H1 (cell line): ENCODE measurements around the gene ABHD2. TPM values are rescaled to one million over a fixed set of nuclear protein-coding genes. Genes with fewer than 3 reads are reported as not detected.

ENCODE experiments used
- CTCF ChIA-PET: fragments of 300-600 bp; sonication (Branson Sonifier 250); formaldehyde crosslinking; loops from one replicate; lab custom pipeline; 2021; ENCODE audit not compliant: partially characterized antibody; lab: Charles Lee
- POLR2A ChIA-PET: fragments of 300-600 bp; sonication (Branson Sonifier 250); formaldehyde crosslinking; loops from one replicate; lab custom pipeline; 2021; ENCODE audit warnings: inconsistent platforms; ENCODE audit not compliant: partially characterized antibody; lab: Charles Lee
- DNase-seq, 2 experiments: peaks; one replicate each; pipeline versions ENCODE4 v3.0.0 to v3.0.0-alpha.2; 2010 to 2022; ENCODE audit warnings: low spot score in 2 of 2, low read depth in 1 of 2, mixed read lengths in 1 of 2
- FAIRE-seq: peaks from 2 replicates; lab custom pipeline; 2011; peaks lifted over from hg19 to GRCh38; lab: Jason Lieb, UNC
- H2AFZ ChIP-seq: 2 replicates; pipeline ENCODE4 v1.8.1; 2012; ENCODE audit warnings: low read length, inconsistent platforms
- H2AK5ac ChIP-seq: 2 replicates; pipeline ENCODE4 v1.6.1; 2013; ENCODE audit warnings: low read depth, low read length
- H2BK120ac ChIP-seq: replicated peaks from 2 replicates; pipeline ENCODE3; 2013; ENCODE audit warnings: low read depth, low read length, inconsistent platforms
- H2BK12ac ChIP-seq: 2 replicates; pipeline ENCODE4 v1.6.1; 2013; ENCODE audit warnings: low read depth, low read length
- H2BK15ac ChIP-seq: 2 replicates; pipeline ENCODE4 v1.6.1; 2013; ENCODE audit warnings: low read length
- H2BK20ac ChIP-seq: 2 replicates; pipeline ENCODE4 v1.6.1; 2013; ENCODE audit warnings: low read length
- H2BK5ac ChIP-seq: 2 replicates; pipeline ENCODE4 v1.6.1; 2013; ENCODE audit warnings: low read depth, low read length
- H3K14ac ChIP-seq: 2 replicates; pipeline ENCODE4 v1.6.1; 2013; ENCODE audit warnings: inconsistent platforms; ENCODE audit not compliant: insufficient read length
- H3K18ac ChIP-seq: 2 replicates; pipeline ENCODE4 v1.6.1; 2013; ENCODE audit warnings: low read length; ENCODE audit errors: extremely low read depth
- H3K23ac ChIP-seq: 2 replicates; pipeline ENCODE4 v1.6.1; 2013; ENCODE audit warnings: inconsistent platforms; ENCODE audit not compliant: insufficient read length
- H3K23me2 ChIP-seq: 2 replicates; pipeline ENCODE4 v1.6.1; 2013; ENCODE audit warnings: low read depth, low read length
- H3K27ac ChIP-seq: 2 replicates; pipeline ENCODE4 v1.6.1; 2011; ENCODE audit warnings: low read depth, low read length, inconsistent platforms
- H3K27me3 ChIP-seq, 4 experiments: replicated peaks in 1 of 4; 1 replicate in 1 of 4; 2 replicates in 3 of 4; pipeline versions ENCODE4 v1.6.1 to v1.8.1; 2011 to 2013; ENCODE audit warnings: low read length in 3 of 4, mild to moderate bottlenecking in 3 of 4, inconsistent platforms in 2 of 4, mixed read lengths in 2 of 4, moderate library complexity in 1 of 4; ENCODE audit not compliant: control insufficient read depth in 3 of 4, insufficient read depth in 3 of 4; ENCODE audit errors: extremely low read depth in 1 of 4
- H3K36me3 ChIP-seq, 4 experiments: 2 replicates each; pipeline versions ENCODE4 v1.6.1 to v1.8.1; 2011 to 2013; ENCODE audit warnings: mild to moderate bottlenecking in 4 of 4, low read length in 3 of 4, moderate library complexity in 2 of 4, control low read depth in 1 of 4, inconsistent platforms in 1 of 4; ENCODE audit not compliant: insufficient read depth in 4 of 4, control insufficient read depth in 2 of 4
- H3K4ac ChIP-seq: replicated peaks from 2 replicates; pipeline ENCODE3; 2013; ENCODE audit warnings: low read length, low read depth, mixed read lengths, inconsistent platforms; ENCODE audit not compliant: insufficient read length
- H3K4me1 ChIP-seq, 4 experiments: replicated peaks in 1 of 4; 1 replicate in 1 of 4; 2 replicates in 3 of 4; pipeline versions ENCODE4 v1.6.1 to v1.8.1; 2011 to 2013; ENCODE audit warnings: low read length in 3 of 4, inconsistent platforms in 2 of 4, mixed read lengths in 1 of 4; ENCODE audit not compliant: insufficient read depth in 4 of 4, control insufficient read depth in 3 of 4
- H3K4me2 ChIP-seq, 2 experiments: 2 replicates each; pipeline versions ENCODE4 v1.6.1 to v1.8.1; 2011 to 2013; ENCODE audit warnings: low read depth in 2 of 2, low read length in 2 of 2, control low read depth in 1 of 2, inconsistent platforms in 1 of 2, mild to moderate bottlenecking in 1 of 2; ENCODE audit not compliant: insufficient read depth in 1 of 2
- H3K4me3 ChIP-seq, 4 experiments: fragments of 200-600, 300-600 bp in 1 of 4; sonication (generic), shearing (Covaris generic), sonication (Bioruptor Twin) in 1 of 4; 2 replicates each; pipeline versions ENCODE4 v1.5.1 to v1.8.1; 2011 to 2016; ENCODE audit warnings: low read length in 4 of 4, low read depth in 3 of 4, control low read depth in 2 of 4, inconsistent platforms in 2 of 4, mild to moderate bottlenecking in 2 of 4, mixed read lengths in 1 of 4, moderate library complexity in 1 of 4; ENCODE audit not compliant: insufficient read depth in 2 of 4; ENCODE audit errors: extremely low read depth in 1 of 4
- H3K56ac ChIP-seq: replicated peaks from 2 replicates; pipeline ENCODE3; 2013; ENCODE audit warnings: low read depth, mild to moderate bottlenecking, mixed read lengths, low read length, inconsistent platforms; ENCODE audit not compliant: insufficient read length
- H3K79me1 ChIP-seq: 2 replicates; pipeline ENCODE4 v1.6.1; 2013; ENCODE audit warnings: low read depth, low read length, control low read depth
- H3K79me2 ChIP-seq, 2 experiments: 2 replicates each; pipeline versions ENCODE4 v1.6.1 to v1.8.1; 2012 to 2013; ENCODE audit warnings: low read length in 2 of 2, mild to moderate bottlenecking in 2 of 2, inconsistent platforms in 1 of 2; ENCODE audit not compliant: insufficient read depth in 2 of 2, control insufficient read depth in 1 of 2
- H3K9ac ChIP-seq, 4 experiments: replicated peaks in 1 of 4; 1 replicate in 1 of 4; 2 replicates in 3 of 4; pipeline versions ENCODE4 v1.6.1 to v1.8.1; 2011 to 2013; ENCODE audit warnings: low read depth in 3 of 4, low read length in 3 of 4, control low read depth in 2 of 4, mild to moderate bottlenecking in 2 of 4, moderate library complexity in 2 of 4, inconsistent platforms in 1 of 4; ENCODE audit errors: extremely low read depth in 1 of 4
- H3K9me3 ChIP-seq, 2 experiments: 2 replicates each; pipeline versions ENCODE4 v1.6.1 to v1.8.1; 2012 to 2013; ENCODE audit warnings: mild to moderate bottlenecking in 2 of 2, moderate library complexity in 2 of 2, control low read depth in 1 of 2, inconsistent platforms in 1 of 2, low read depth in 1 of 2, low read length in 1 of 2, mixed read lengths in 1 of 2; ENCODE audit not compliant: insufficient read depth in 2 of 2
- H4K20me1 ChIP-seq, 2 experiments: replicated peaks in 1 of 2; 2 replicates each; pipeline versions ENCODE3 to v1.8.1; 2011 to 2013; ENCODE audit warnings: inconsistent platforms in 2 of 2, low read length in 2 of 2, mild to moderate bottlenecking in 1 of 2; ENCODE audit not compliant: insufficient read depth in 2 of 2, control insufficient read depth in 1 of 2
- H4K5ac ChIP-seq: 2 replicates; pipeline ENCODE4 v1.6.1; 2013; ENCODE audit warnings: low read length, low read depth, mixed read lengths, inconsistent platforms; ENCODE audit not compliant: insufficient read length
- H4K8ac ChIP-seq: 2 replicates; pipeline ENCODE4 v1.8.0; 2013; ENCODE audit warnings: mild to moderate bottlenecking, moderate library complexity, low read length, inconsistent platforms; ENCODE audit not compliant: insufficient read depth; ENCODE audit errors: extremely low read depth
- H4K91ac ChIP-seq: replicated peaks from 2 replicates; pipeline ENCODE3; 2013; ENCODE audit warnings: low read length, mixed read lengths, inconsistent platforms; ENCODE audit not compliant: insufficient read length
- BACH1 ChIP-seq: IDR thresholded peaks from 2 replicates; pipeline ENCODE4 v1.6.1; 2012; ENCODE audit warnings: low read length, improper control_type of control experiment
- SRF ChIP-seq: IDR thresholded peaks from 2 replicates; pipeline ENCODE4 v1.6.1; 2011; ENCODE audit warnings: mild to moderate bottlenecking, low read depth, low read length, moderate library complexity
- WGBS, 2 experiments: shearing (Covaris generic) in 1 of 2; methylation state at CpG; one replicate each; pipeline versions ENCODE4 v1.1.6 to v1.1.7; 2013 to 2015; ENCODE audit warnings: low lambda C conversion rate in 2 of 2, mixed read lengths in 2 of 2, inconsistent platforms in 1 of 2, low coverage in 1 of 2, missing lambda C conversion rate in 1 of 2; ENCODE audit not compliant: insufficient replicate concordance in 2 of 2, insufficient coverage in 1 of 2, insufficient read length in 1 of 2; ENCODE audit errors: extremely low coverage in 1 of 2, missing lambda C conversion rate in 1 of 2; 5-methylcytosine and 5-hydroxymethylcytosine counted together
- polyA plus RNA-seq, 7 experiments: library from polyadenylated mRNA; depleted of rRNA in 3 of 7; stranded (reverse) in 5 of 7; unstranded in 2 of 7; fragments of >200 nt in 5 of 7; fragments of 200-250 nt in 2 of 7; gene quantifications; 1 replicate in 5 of 7; 2 replicates in 1 of 7; 4 replicates in 1 of 7; pipeline versions ENCODE4 v1.2.1 to v1.2.3, GENCODE V29; 2011 to 2013; ENCODE audit warnings: missing spikeins in 2 of 7, mixed read lengths in 2 of 7
- total RNA-seq: library from RNA; stranded (reverse); fragmentation: NEBNext Ultra II Directional; extraction: Animal tissue kit (Norgen Biotek cat#: 25700); gene quantifications from 2 replicates; pipeline ENCODE4 v1.2.1, GENCODE V29; 2021

The ABHD2 gene
- total and polyA plus RNA-seq, 2 of the 8 experiments (the other 6 are each of a cell fraction or from before 2014, with no cell fraction given), result 9.1 to 23.7 TPM

- H3K9ac ChIP-seq, result no peak overlapping the region
- H2BK15ac ChIP-seq, result no peak overlapping the region
- no peak overlapping the region for H3K18ac ChIP-seq
- H3K23ac ChIP-seq, result no peak overlapping the region
- no peak overlapping the region for H2BK12ac ChIP-seq
- H3K9me3 ChIP-seq, result no peaks in the 10 kb centered on the region
- no peak overlapping the region for H3K56ac ChIP-seq
- CTCF ChIA-PET, result interaction anchor here (0.6 to 3.2 kb wide), 12 partner anchors 9 to 877 kb away, joined by 3 to 9 read pairs (median 3); no protein-coding TSS in a partner anchor
- no peak overlapping the region for H3K4me2 ChIP-seq
- 93% methylated on average over 4 of the region's 4 CpGs; no CpG with 5 or more reads in 1 of the 2 experiments for WGBS, 2 experiments
- H2AK5ac ChIP-seq, result no peak overlapping the region
- H4K8ac ChIP-seq, result no peak overlapping the region
- no peak overlapping the region for H4K91ac ChIP-seq
- H4K5ac ChIP-seq, result no peak overlapping the region
- H4K20me1 ChIP-seq, result no peaks in the 10 kb centered on the region
- no peaks in the 10 kb centered on the region for H3K36me3 ChIP-seq
- H3K27ac ChIP-seq, result no peak overlapping the region
- no peak overlapping the region for H2BK5ac ChIP-seq
- H3K23me2 ChIP-seq, result no peaks in the 10 kb centered on the region
- no peak overlapping the region for H2BK20ac ChIP-seq
- FAIRE-seq (no peak), DNase-seq (no peak)
- no peak overlapping the region for H2AFZ ChIP-seq
- peaks cover 0 to 1% (median 0%) of the 10 kb centered on the region in 4 experiments; a peak in 1 of 7 replicates for H3K27me3 ChIP-seq
- no peaks in the 10 kb centered on the region for H3K79me1 ChIP-seq
- POLR2A ChIA-PET, result interaction anchor here (0.9 to 1.0 kb wide), 2 partner anchors 21 to 212 kb away, joined by 3 read pairs; partner anchors contain the start of gene ABHD2
- H2BK120ac ChIP-seq, result no peak overlapping the region
- no peaks in the 10 kb centered on the region for H3K79me2 ChIP-seq
- H3K14ac ChIP-seq, result no peak overlapping the region
- peaks cover 1 to 16% (median 4%) of the 10 kb centered on the region in 4 experiments; a peak in 5 of 7 replicates for H3K4me1 ChIP-seq
- no peak overlapping the region for H3K4ac ChIP-seq
- H3K4me3 ChIP-seq, result no peak overlapping the region
- no peak for TF ChIP-seq SRF
- no peak for TF ChIP-seq BACH1
Observed at GRCh38 chr15:89108835-89109234, 20.6 kb downstream of the ABHD2 start.
